ENCODE data around the gene DENND5A. TPM values are rescaled to one million over a fixed set of nuclear protein-coding genes. Genes with fewer than 3 reads are reported as not detected.
"Not testable (repeated sequence)": the region's sequence is repeated elsewhere in the genome, so short reads cannot be mapped to it uniquely, and the experiment has no call there.

Gene DENND5A
- total and polyA plus RNA-seq, 9 of the 15 experiments (the other 6 are each of a cell fraction or from before 2014, with no cell fraction given), result 11.7 to 130 (median 46.3) TPM

- ATAC-seq; H3K9me3 ChIP-seq (replicated peaks; ENCODE audit: control insufficient read depth, insufficient read depth, low read depth, low read length); in situ Hi-C loops (cut with MboI); H3K4me3 ChIP-seq; H3K9ac ChIP-seq (ENCODE audit: insufficient read depth in 1 of 2, low read depth in 2 of 2, low read length in 2 of 2); BruUV-seq (replicated peaks); H3K4me1 ChIP-seq (replicated peaks in 1 of 2; ENCODE audit: control insufficient read depth in 2 of 2, insufficient read depth in 2 of 2, low read length in 2 of 2); DNase-seq (ENCODE audit: extremely low read depth in 1 of 4, low spot score in 3 of 4); H3K79me2 ChIP-seq (ENCODE audit: control insufficient read depth, insufficient read depth, low read length); H4K20me1 ChIP-seq (replicated peaks; ENCODE audit: control insufficient read depth, insufficient read depth, low read length); CTCF ChIA-PET (ENCODE audit: low intra/inter-chr PET ratio); H3K27ac ChIP-seq (ENCODE audit: extremely low read depth, low read depth, low read length); H3K36me3 ChIP-seq (ENCODE audit: control insufficient read depth, insufficient read depth, low read length); H3K9me1 ChIP-seq (ENCODE audit: control insufficient read depth, insufficient read depth, low read length): not testable (repeated sequence)
- FAIRE-seq, result peak; percentile 19
- H3K27me3 ChIP-seq (ENCODE audit: control insufficient read depth in 2 of 2, insufficient read depth in 2 of 2, low read length in 2 of 2), result peaks cover 13 to 36% of the 10 kb centered on the region in 2 experiments
- H3K4me2 ChIP-seq (ENCODE audit: insufficient read depth, low read length), result peak overlapping the region; percentile 26; the same call in 1 of the 2 replicates
- POLR2A ChIA-PET, result interaction anchor here (0.6 to 0.9 kb wide), 4 partner anchors 14 to 363 kb away, joined by 3 read pairs; partner anchors contain the start of gene NRIP3
- H2AFZ ChIP-seq (ENCODE audit: low read depth, low read length), result 0 out of 2 replicates have a peak overlapping the region, but pooled peaks have one; percentile 57
- intact Hi-C loops (cut with micrococcal nuclease), result loop anchor here (5.0 kb wide), 1 partner anchor 35 kb away; no protein-coding TSS in a partner anchor
- 19% methylated on average over 23 of the region's 23 CpGs for WGBS (ENCODE audit: insufficient coverage, low coverage, missing lambda C conversion rate)
- TF ChIP-seq YY1 (IDR thresholded peaks at IDR 0.05; ENCODE audit: borderline replicate concordance in 1 of 3, control insufficient read depth in 1 of 3, extremely low read depth in 1 of 3, insufficient read depth in 3 of 3, insufficient read length in 1 of 3, insufficient replicate concordance in 2 of 3, low read depth in 1 of 3, low read length in 2 of 3), result peak in 1 of 3 experiments; percentile 10
Observed at GRCh38 chr11:9097186-9097943, 167.8 kb downstream of the DENND5A start.

- CTCF ChIA-PET (ENCODE audit: low intra/inter-chr PET ratio), result no interaction called here
- intact Hi-C loops (cut with micrococcal nuclease), result loop anchor here (5.0 kb wide), 1 partner anchor 36 kb away; no protein-coding TSS in a partner anchor
- TF ChIP-seq ZNF785 (CRISPR knock-in tag; IDR thresholded peaks at IDR 0.05), result no peak
- no peak for TF ChIP-seq MEF2A (IDR thresholded peaks at IDR 0.05; ENCODE audit: control insufficient read depth, low read depth, low read length)
- TF ChIP-seq MTF1 (CRISPR knock-in tag; IDR thresholded peaks at IDR 0.05; ENCODE audit: borderline replicate concordance), result no peak
- TF ChIP-seq NFYB (IDR thresholded peaks at IDR 0.05; ENCODE audit: extremely low read depth, insufficient read length), result peak; percentile 38
- TF ChIP-seq, protein P1, sequence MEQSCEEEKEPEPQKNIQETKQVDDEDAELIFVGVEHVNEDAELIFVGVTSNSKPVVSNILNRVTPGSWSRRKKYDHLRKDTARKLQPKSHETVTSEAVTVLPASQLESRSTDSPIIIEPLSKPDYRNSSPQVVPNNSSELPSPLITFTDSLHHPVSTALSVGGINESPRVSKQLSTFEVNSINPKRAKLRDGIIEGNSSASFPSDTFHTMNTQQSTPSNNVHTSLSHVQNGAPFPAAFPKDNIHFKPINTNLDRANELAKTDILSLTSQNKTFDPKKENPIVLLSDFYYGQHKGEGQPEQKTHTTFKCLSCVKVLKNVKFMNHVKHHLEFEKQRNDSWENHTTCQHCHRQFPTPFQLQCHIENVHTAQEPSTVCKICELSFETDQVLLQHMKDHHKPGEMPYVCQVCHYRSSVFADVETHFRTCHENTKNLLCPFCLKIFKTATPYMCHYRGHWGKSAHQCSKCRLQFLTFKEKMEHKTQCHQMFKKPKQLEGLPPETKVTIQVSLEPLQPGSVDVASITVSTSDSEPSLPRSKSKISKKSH (CRISPR knock-in tag; IDR thresholded peaks at IDR 0.05), result no peak
- TF ChIP-seq POLR3A (IDR thresholded peaks at IDR 0.05; ENCODE audit: borderline replicate concordance, extremely low read depth, insufficient read depth, insufficient read length), result no peak
- no peak for TF ChIP-seq HDAC3 (IDR thresholded peaks at IDR 0.05; ENCODE audit: borderline replicate concordance, partially characterized antibody)
- TF ChIP-seq, protein P2, sequence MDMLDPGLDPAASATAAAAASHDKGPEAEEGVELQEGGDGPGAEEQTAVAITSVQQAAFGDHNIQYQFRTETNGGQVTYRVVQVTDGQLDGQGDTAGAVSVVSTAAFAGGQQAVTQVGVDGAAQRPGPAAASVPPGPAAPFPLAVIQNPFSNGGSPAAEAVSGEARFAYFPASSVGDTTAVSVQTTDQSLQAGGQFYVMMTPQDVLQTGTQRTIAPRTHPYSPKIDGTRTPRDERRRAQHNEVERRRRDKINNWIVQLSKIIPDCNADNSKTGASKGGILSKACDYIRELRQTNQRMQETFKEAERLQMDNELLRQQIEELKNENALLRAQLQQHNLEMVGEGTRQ (CRISPR knock-in tag; IDR thresholded peaks at IDR 0.05), result peak; percentile 62
- TF ChIP-seq ZNF24 (IDR thresholded peaks at IDR 0.05), result peak; percentile 39; the same call in 1 of the 2 replicates
- peak; percentile 50; the same call in 1 of the 2 replicates for TF ChIP-seq RAD51 (IDR thresholded peaks at IDR 0.05; ENCODE audit: borderline replicate concordance, low read depth)
Observed at GRCh38 chr11:9096427-9096826, 168.7 kb downstream of the DENND5A start.

More at GRCh38 chr11:9096427-9096826, 168.7 kb downstream of the DENND5A start:
- no peak for DNase-seq (ENCODE audit: extremely low read depth in 1 of 4, low spot score in 3 of 4)
- peaks cover 20 to 41% of the 10 kb centered on the region in 2 experiments for H3K27me3 ChIP-seq (ENCODE audit: control insufficient read depth in 2 of 2, insufficient read depth in 2 of 2, low read length in 2 of 2)
- peaks cover 6 to 9% of the 10 kb centered on the region in 2 experiments; a peak in 3 of 5 replicates for H3K4me1 ChIP-seq (replicated peaks in 1 of 2; ENCODE audit: control insufficient read depth in 2 of 2, insufficient read depth in 2 of 2, low read length in 2 of 2)
- ATAC-seq, result no peak
- H3K4me3 ChIP-seq, result no peak overlapping the region
- H3K9me3 ChIP-seq (replicated peaks; ENCODE audit: control insufficient read depth, insufficient read depth, low read depth, low read length), result no peaks in the 10 kb centered on the region
- H3K79me2 ChIP-seq (ENCODE audit: control insufficient read depth, insufficient read depth, low read length), result no peaks in the 10 kb centered on the region
- no peaks in the 10 kb centered on the region for H4K20me1 ChIP-seq (replicated peaks; ENCODE audit: control insufficient read depth, insufficient read depth, low read length)
- H3K36me3 ChIP-seq (ENCODE audit: control insufficient read depth, insufficient read depth, low read length), result no peaks in the 10 kb centered on the region
- no peak overlapping the region for H3K9ac ChIP-seq (ENCODE audit: insufficient read depth in 1 of 2, low read depth in 2 of 2, low read length in 2 of 2)
- WGBS (ENCODE audit: insufficient coverage, low coverage, missing lambda C conversion rate), result 10% methylated on average over 5 of the region's 5 CpGs
- no peaks in the 10 kb centered on the region for H3K9me1 ChIP-seq (ENCODE audit: control insufficient read depth, insufficient read depth, low read length)
- POLR2A ChIA-PET, result no interaction called here
- no peak overlapping the region for H3K27ac ChIP-seq (ENCODE audit: extremely low read depth, low read depth, low read length)
- no TSS peak for BruUV-seq (replicated peaks)
- no peak overlapping the region for H2AFZ ChIP-seq (ENCODE audit: low read depth, low read length)
- FAIRE-seq, result no peak
- no peak overlapping the region for H3K4me2 ChIP-seq (ENCODE audit: insufficient read depth, low read length)
- in situ Hi-C loops (cut with MboI), result no loop called here
